Left lung (tissue), 10 donors: ENCODE results near the gene ZNF827. TPM values are rescaled to one million over a fixed set of nuclear protein-coding genes. Genes with fewer than 3 reads are reported as not detected.

Experiments used
- ATAC-seq: fragments of 200-7000 bp; cut with Tn5 transposase; one replicate; pipeline ENCODE4 v1.9.1; 2020; ENCODE audit warnings: moderate library complexity
- DNase-seq, 4 donors: peaks; one replicate each; pipeline ENCODE4 v3.0.0-alpha.2; 2013 to 2020
- H3K27ac ChIP-seq, 2 donors: fragments of 200-600 bp; sonication (generic) in 1 of 2; one replicate each; pipeline versions ENCODE4 v1.5.0 to v1.8.0; 2020 to 2021
- H3K27me3 ChIP-seq, 2 donors: fragments of 200-600 bp; sonication (generic) in 1 of 2; one replicate each; pipeline versions ENCODE4 v1.5.0 to v1.8.0; 2020 to 2021
- H3K36me3 ChIP-seq, 2 donors: fragments of 200-600 bp; sonication (generic) in 1 of 2; one replicate each; pipeline versions ENCODE4 v1.5.0 to v1.8.0; 2020 to 2021
- H3K4me1 ChIP-seq, 2 donors: fragments of 200-600 bp; one replicate each; pipeline ENCODE4 v1.8.0; 2021
- H3K4me3 ChIP-seq, 2 donors: fragments of 200-600 bp; sonication (generic) in 1 of 2; one replicate each; pipeline versions ENCODE4 v1.5.0 to v1.8.0; 2020 to 2021; ENCODE audit warnings: mild to moderate bottlenecking in 1 of 2
- H3K9me3 ChIP-seq, 2 donors: fragments of 200-600 bp; sonication (generic) in 1 of 2; one replicate each; pipeline versions ENCODE4 v1.5.0 to v1.8.0; 2020 to 2021
- intact Hi-C, 2 donors: fragments of 100-400 bp; cut with DNase I; formaldehyde crosslinking; loops; one replicate each; pipeline versions ENCODE4 v1.11.2 to v1.14.2; 2022
- polyA plus RNA-seq, 6 donors: library from polyadenylated mRNA; unstranded; fragments of 120-200 nt; gene quantifications; one replicate each; pipeline ENCODE4 v1.2.1, GENCODE V29; 2013; ENCODE audit not compliant: insufficient read length in 6 of 6
- total RNA-seq, 2 donors: library from RNA; stranded (reverse); fragmentation: NEBNext Ultra II Directional; extraction: Animal tissue kit (Norgen Biotek cat#: 25700); gene quantifications; one replicate each; pipeline ENCODE4 v1.2.1, GENCODE V29; 2021
- TF ChIP-seq, protein P1 (sequence below), 2 donors: fragments of 200-600 bp; sonication (generic) in 1 of 2; IDR thresholded peaks; one replicate each; pipeline versions ENCODE4 v1.5.0 to v1.8.0; 2021; ENCODE audit warnings: antibody characterized with exemption in 2 of 2
- donor health status: DM: no; HTN: yes; CAD: no.
- donor health status: DM: no; HTN: no; CAD: no.

ZNF827 gene
- total and polyA plus RNA-seq, 8 donors: 9.2 to 35.7 (median 32.7) TPM

DNA sequence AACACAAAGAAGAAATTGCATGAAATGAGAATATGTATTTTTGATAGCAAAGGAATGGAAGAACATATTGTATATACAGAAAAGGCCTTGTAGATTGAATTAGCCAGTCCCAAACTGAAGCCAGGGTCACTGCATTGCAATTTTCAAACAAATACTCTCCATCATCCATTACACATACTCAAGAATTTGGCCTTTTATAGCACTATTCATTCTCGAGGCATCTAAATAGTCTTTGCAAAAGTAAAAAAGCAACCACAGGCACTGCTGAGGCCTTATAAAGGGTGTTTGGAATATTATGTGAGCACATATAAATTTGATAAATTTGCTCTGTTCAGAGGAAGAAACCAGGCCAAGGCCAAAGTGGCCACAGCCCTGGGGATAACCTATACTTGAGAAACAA is 123.0 kb downstream of the ZNF827 start:
- no peak for ATAC-seq

DNA sequence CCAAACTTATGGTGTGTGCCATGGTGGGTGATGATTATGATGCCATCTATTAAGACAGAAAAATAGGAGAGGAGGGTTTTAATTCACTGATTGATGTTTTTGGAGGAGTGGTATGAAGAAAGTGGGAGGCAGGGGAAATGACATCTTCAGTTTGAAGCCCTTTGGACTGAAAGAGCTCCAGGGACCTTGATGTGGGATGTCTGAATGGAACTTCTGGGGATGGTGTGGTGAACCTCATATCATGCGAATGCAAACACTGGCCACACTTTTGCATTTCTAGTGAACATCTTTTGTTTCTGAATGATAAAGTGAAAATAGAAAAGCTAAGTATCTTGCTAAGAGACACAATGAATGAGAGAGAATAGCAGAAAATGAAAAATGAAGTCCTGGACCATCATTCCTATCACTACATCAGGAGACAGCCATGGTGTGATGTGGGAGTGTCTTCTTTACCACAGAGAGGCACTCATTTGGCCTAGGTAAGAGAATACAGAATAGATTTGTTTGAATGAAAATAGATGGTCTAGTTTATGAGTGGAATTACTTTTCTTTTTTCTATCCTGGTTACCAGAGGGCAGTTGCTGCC is 123.5 kb downstream of the ZNF827 start:
- TF ChIP-seq, protein P1, sequence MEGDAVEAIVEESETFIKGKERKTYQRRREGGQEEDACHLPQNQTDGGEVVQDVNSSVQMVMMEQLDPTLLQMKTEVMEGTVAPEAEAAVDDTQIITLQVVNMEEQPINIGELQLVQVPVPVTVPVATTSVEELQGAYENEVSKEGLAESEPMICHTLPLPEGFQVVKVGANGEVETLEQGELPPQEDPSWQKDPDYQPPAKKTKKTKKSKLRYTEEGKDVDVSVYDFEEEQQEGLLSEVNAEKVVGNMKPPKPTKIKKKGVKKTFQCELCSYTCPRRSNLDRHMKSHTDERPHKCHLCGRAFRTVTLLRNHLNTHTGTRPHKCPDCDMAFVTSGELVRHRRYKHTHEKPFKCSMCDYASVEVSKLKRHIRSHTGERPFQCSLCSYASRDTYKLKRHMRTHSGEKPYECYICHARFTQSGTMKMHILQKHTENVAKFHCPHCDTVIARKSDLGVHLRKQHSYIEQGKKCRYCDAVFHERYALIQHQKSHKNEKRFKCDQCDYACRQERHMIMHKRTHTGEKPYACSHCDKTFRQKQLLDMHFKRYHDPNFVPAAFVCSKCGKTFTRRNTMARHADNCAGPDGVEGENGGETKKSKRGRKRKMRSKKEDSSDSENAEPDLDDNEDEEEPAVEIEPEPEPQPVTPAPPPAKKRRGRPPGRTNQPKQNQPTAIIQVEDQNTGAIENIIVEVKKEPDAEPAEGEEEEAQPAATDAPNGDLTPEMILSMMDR (IDR thresholded peaks at IDR 0.05): no peak
- intact Hi-C loops: no loop called here
- Histone ChIP-seq H3K4me1 (no peaks in the 10 kb centered on the region), H3K27ac (no peak overlapping the region), H3K27me3 (no peaks in the 10 kb centered on the region), H3K4me3 (no peak overlapping the region), H3K36me3 (no peaks in the 10 kb centered on the region), H3K9me3 (peaks cover 0 to 1% of the 10 kb centered on the region in 2 donors)
- no peak for ATAC-seq
- no peak for DNase-seq

More for the DNA sequence above, 123.0 kb downstream of the ZNF827 start:
- no peak for DNase-seq
- H3K4me3 ChIP-seq: no peak overlapping the region
- no peaks in the 10 kb centered on the region for H3K9me3 ChIP-seq
- H3K27ac ChIP-seq: no peak overlapping the region
- no peaks in the 10 kb centered on the region for H3K27me3 ChIP-seq
- H3K36me3 ChIP-seq: no peaks in the 10 kb centered on the region
- no peaks in the 10 kb centered on the region for H3K4me1 ChIP-seq
- intact Hi-C loops: no loop called here
- TF ChIP-seq, protein P1 (IDR thresholded peaks at IDR 0.05): no peak

DNA sequence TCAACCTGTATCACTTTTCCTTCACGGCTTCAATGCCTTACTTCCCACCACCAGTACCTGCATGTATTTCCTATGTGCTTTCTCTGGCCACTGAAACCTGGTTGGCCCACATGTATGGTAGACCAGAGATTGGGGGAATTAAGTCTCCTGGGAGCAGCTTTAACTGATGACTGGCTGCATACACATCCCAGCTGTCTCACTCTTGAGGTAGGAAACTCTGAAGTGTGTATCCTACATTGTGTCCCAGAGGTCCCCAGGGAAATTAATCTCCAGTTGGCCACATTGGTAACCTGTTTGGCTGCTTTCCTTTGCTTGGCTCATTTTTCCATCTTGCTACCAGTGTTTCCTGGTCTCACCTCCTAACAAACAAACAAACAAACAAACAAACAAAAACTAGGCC is 124.4 kb downstream of the ZNF827 start:
- H3K27ac ChIP-seq: no peak overlapping the region
- TF ChIP-seq, protein P1 (IDR thresholded peaks at IDR 0.05): no peak
- ATAC-seq (no peak), DNase-seq (no peak)
- H3K9me3 ChIP-seq: peaks cover 0 to 10% of the 10 kb centered on the region in 2 donors
- no peaks in the 10 kb centered on the region for H3K36me3 ChIP-seq
- H3K27me3 ChIP-seq: no peaks in the 10 kb centered on the region
- intact Hi-C loops: no loop called here
- no peak overlapping the region for H3K4me3 ChIP-seq
- no peaks in the 10 kb centered on the region for H3K4me1 ChIP-seq

DNA sequence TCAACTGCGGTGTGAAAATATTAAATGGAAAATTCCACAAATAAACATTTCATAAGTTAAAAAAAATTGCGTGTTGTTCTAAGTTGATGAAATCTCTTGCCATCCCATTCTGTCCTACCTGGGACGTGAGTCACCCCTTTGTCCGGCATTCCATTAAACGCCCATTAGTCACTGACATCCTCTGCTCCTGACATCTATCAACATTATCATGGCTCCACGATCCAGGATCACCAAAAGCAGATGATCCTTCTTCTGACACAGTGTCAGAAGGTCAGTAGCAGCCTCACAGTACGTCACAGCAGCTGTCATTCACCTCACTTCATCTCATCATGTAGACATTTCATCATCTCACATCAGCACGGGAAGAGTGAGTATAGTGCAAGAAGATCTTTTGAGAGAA is 125.7 kb downstream of the ZNF827 start:
- no peaks in the 10 kb centered on the region for H3K27me3 ChIP-seq
- peaks cover 0 to 12% of the 10 kb centered on the region in 2 donors for H3K9me3 ChIP-seq
- intact Hi-C loops: no loop called here
- DNase-seq (no peak), ATAC-seq (no peak)
- no peaks in the 10 kb centered on the region for H3K36me3 ChIP-seq
- no peak overlapping the region for H3K4me3 ChIP-seq
- TF ChIP-seq, protein P1 (IDR thresholded peaks at IDR 0.05): no peak
- no peak overlapping the region for H3K27ac ChIP-seq
- H3K4me1 ChIP-seq: peaks cover 10% of the 10 kb centered on the region in 2 donors

DNA sequence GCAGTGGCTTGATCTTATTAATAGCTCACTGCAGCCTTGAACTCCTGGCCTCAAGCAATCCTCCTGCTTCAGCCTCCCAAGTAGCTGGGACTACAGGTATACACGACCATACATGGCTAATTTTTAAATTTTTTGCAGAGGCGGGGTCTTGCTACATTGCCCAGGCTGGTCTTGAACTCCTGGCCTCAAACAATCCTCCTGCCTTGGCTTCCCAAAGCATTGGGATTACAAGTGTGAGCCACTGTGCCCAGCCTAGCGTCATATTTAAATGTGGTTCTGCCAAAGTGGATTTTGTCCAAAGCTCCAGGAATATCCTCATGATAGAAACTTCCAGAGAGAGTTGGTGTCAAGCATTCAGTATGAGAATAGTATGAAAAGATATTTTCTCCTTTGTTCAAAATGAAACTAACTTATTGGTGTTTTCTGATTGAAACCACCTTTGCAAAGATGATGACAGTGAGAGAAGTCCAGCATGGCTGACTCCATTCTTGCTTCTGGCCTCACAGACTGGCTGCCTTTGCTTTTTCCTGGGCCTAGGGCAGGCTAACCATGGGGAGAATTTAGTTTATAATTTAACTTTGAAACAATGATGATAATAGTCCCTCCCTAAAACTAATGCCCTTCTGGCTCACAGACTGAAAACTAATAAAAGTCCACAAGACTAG is 129.6 kb downstream of the ZNF827 start:
- Histone ChIP-seq H3K4me1 (peaks cover 13% of the 10 kb centered on the region in 2 donors), H3K4me3 (no peak overlapping the region), H3K36me3 (no peaks in the 10 kb centered on the region), H3K27me3 (no peaks in the 10 kb centered on the region), H3K9me3 (peaks cover 0 to 12% of the 10 kb centered on the region in 2 donors), H3K27ac (peak overlapping the region in 1 of 2 donors; percentile 28)
- TF ChIP-seq, protein P1 (IDR thresholded peaks at IDR 0.05): no peak
- ATAC-seq (no peak), DNase-seq (no peak)
- intact Hi-C loops: no loop called here
